Activated CD4-positive, alpha-beta T cell treated with anti-CD3 and anti-CD28 coated beads for 36 hours (primary cell): ENCODE results near the gene ABCD1. TPM values are rescaled to one million over a fixed set of nuclear protein-coding genes. Genes with fewer than 3 reads are reported as not detected.
"Not testable (repeated sequence)": the region's sequence is repeated elsewhere in the genome, so short reads cannot be mapped to it uniquely, and the experiment has no call there.

Experiments
- ATAC-seq: fragments of 200-7000 bp; cut with Tn5 transposase; one replicate; pipeline ENCODE4 v1.10.0; 2021; ENCODE audit warnings: mild to moderate bottlenecking, moderate library complexity
- CTCF ChIA-PET: fragments of 350-600 bp; sonication (Branson Sonifier 250); formaldehyde crosslinking; loops from one replicate; lab custom pipeline; 2021; ENCODE audit warnings: antibody characterized with exemption; lab: Charles Lee
- POLR2A ChIA-PET: fragments of 350-600 bp; sonication (Branson Sonifier 250); formaldehyde crosslinking; loops from one replicate; lab custom pipeline; 2021; ENCODE audit warnings: antibody characterized with exemption, inconsistent platforms; lab: Charles Lee
- DNase-seq: peaks from one replicate; pipeline ENCODE4 v3.0.0-alpha.2; 2020
- H3K27ac Mint-ChIP-seq: one replicate; pipeline ENCODE4 v1.8.0; 2021; ENCODE audit warnings: mixed read lengths
- H3K27me3 Mint-ChIP-seq: one replicate; pipeline ENCODE4 v1.8.0; 2021; ENCODE audit warnings: mixed read lengths
- H3K36me3 Mint-ChIP-seq: one replicate; pipeline ENCODE4 v1.8.0; 2021; ENCODE audit warnings: low read depth, mixed read lengths
- H3K4me1 Mint-ChIP-seq: one replicate; pipeline ENCODE4 v1.8.0; 2021; ENCODE audit warnings: mixed read lengths
- H3K4me3 Mint-ChIP-seq: one replicate; pipeline ENCODE4 v1.8.0; 2021; ENCODE audit warnings: mild to moderate bottlenecking, moderate library complexity, mixed read lengths
- H3K9me3 Mint-ChIP-seq: one replicate; pipeline ENCODE4 v1.8.0; 2021; ENCODE audit warnings: low read depth, mixed read lengths
- intact Hi-C, 2 experiments: fragments of 100-400 bp; cut with DNase I in 1 of 2; cut with micrococcal nuclease in 1 of 2; formaldehyde crosslinking; loops; one replicate each; pipeline versions ENCODE4 v1.14.2 to v1.15.1; 2022 to 2024; cut with DNase I, micrococcal nuclease
- total RNA-seq, 2 experiments: library from RNA; stranded (reverse); gene quantifications; one replicate each; pipeline ENCODE4 v1.2.3, GENCODE V29; 2021

The ABCD1 gene
- total RNA-seq, 2 experiments from 2014 or later: 4.5 to 4.8 TPM

GRCh38 chrX:153740631-153741222 lies 16.1 kb downstream of the ABCD1 start:
- ChIA-PET POLR2A (no interaction called here), CTCF (no interaction called here)
- DNase-seq (no peak), ATAC-seq (no peak)
- no peaks in the 10 kb centered on the region for H3K9me3 Mint-ChIP-seq
- intact Hi-C loops: no loop called here
- H3K4me1 Mint-ChIP-seq: peaks cover 18% of the 10 kb centered on the region
- no peaks in the 10 kb centered on the region for H3K36me3 Mint-ChIP-seq
- H3K4me3 Mint-ChIP-seq: no peak overlapping the region
- H3K27me3 Mint-ChIP-seq: peaks cover 5% of the 10 kb centered on the region
- H3K27ac Mint-ChIP-seq: peak overlapping the region; percentile 74

GRCh38 chrX:153741446-153741845 lies 16.8 kb downstream of the ABCD1 start:
- ATAC-seq: no peak
- Mint-ChIP-seq H3K4me1 (peaks cover 18% of the 10 kb centered on the region), H3K27me3 (peaks cover 5% of the 10 kb centered on the region), H3K27ac (no peak overlapping the region), H3K36me3 (no peaks in the 10 kb centered on the region), H3K4me3 (no peak overlapping the region), H3K9me3 (no peaks in the 10 kb centered on the region)
- intact Hi-C loops: no loop called here
- ChIA-PET POLR2A (no interaction called here), CTCF (no interaction called here)
- no peak for DNase-seq

GRCh38 chrX:153742111-153742510 lies 17.5 kb downstream of the ABCD1 start:
- H3K36me3 Mint-ChIP-seq, intact Hi-C loops, DNase-seq, H3K4me3 Mint-ChIP-seq, H3K27ac Mint-ChIP-seq, H3K9me3 Mint-ChIP-seq, CTCF ChIA-PET, H3K27me3 Mint-ChIP-seq, POLR2A ChIA-PET, ATAC-seq: not testable (repeated sequence)
- H3K4me1 Mint-ChIP-seq: peaks cover 18% of the 10 kb centered on the region

GRCh38 chrX:153742796-153743467 lies 18.3 kb downstream of the ABCD1 start:
- H3K4me1 Mint-ChIP-seq: peaks cover 18% of the 10 kb centered on the region
- H3K4me3 Mint-ChIP-seq, H3K36me3 Mint-ChIP-seq, POLR2A ChIA-PET, ATAC-seq, H3K9me3 Mint-ChIP-seq, intact Hi-C loops, H3K27me3 Mint-ChIP-seq, H3K27ac Mint-ChIP-seq, DNase-seq, CTCF ChIA-PET: not testable (repeated sequence)

- H3K9me3 Mint-ChIP-seq, H3K27me3 Mint-ChIP-seq, POLR2A ChIA-PET, H3K27ac Mint-ChIP-seq, intact Hi-C loops, H3K36me3 Mint-ChIP-seq, CTCF ChIA-PET, DNase-seq, ATAC-seq, H3K4me3 Mint-ChIP-seq: not testable (repeated sequence)
- peaks cover 18% of the 10 kb centered on the region for H3K4me1 Mint-ChIP-seq
Observed at GRCh38 chrX:153743468-153744209, 19.0 kb downstream of the ABCD1 start.

- POLR2A ChIA-PET: no interaction called here
- ATAC-seq (no peak), DNase-seq (peak; percentile 42)
- CTCF ChIA-PET: interaction anchor here (0.6 kb wide), 1 partner anchor 163 kb away, joined by 3 read pairs; no protein-coding TSS in a partner anchor
- no peaks in the 10 kb centered on the region for H3K36me3 Mint-ChIP-seq
- H3K4me3 Mint-ChIP-seq: no peak overlapping the region
- no peaks in the 10 kb centered on the region for H3K9me3 Mint-ChIP-seq
- no peak overlapping the region for H3K27ac Mint-ChIP-seq
- H3K4me1 Mint-ChIP-seq: peaks cover 18% of the 10 kb centered on the region
- H3K27me3 Mint-ChIP-seq: peaks cover 5% of the 10 kb centered on the region
- intact Hi-C loops: no loop called here
Observed at GRCh38 chrX:153744210-153745066, 19.8 kb downstream of the ABCD1 start.

GRCh38 chrX:153745067-153745433 lies 20.4 kb downstream of the ABCD1 start:
- H3K27me3 Mint-ChIP-seq, DNase-seq: not testable (repeated sequence)

GRCh38 chrX:153746359-153746758 lies 21.7 kb downstream of the ABCD1 start:
- ATAC-seq: no peak
- no peak overlapping the region for H3K27ac Mint-ChIP-seq

More at GRCh38 chrX:153745067-153745433, 20.4 kb downstream of the ABCD1 start:
- H3K4me3 Mint-ChIP-seq, intact Hi-C loops, H3K27ac Mint-ChIP-seq, ATAC-seq, H3K9me3 Mint-ChIP-seq, POLR2A ChIA-PET, H3K36me3 Mint-ChIP-seq: not testable (repeated sequence)
- H3K4me1 Mint-ChIP-seq: peaks cover 12% of the 10 kb centered on the region
- CTCF ChIA-PET: interaction anchor here (0.6 kb wide), 1 partner anchor 163 kb away, joined by 3 read pairs; no protein-coding TSS in a partner anchor

GRCh38 chrX:153746991-153747390 lies 22.3 kb downstream of the ABCD1 start:
- CTCF ChIA-PET, H3K27ac Mint-ChIP-seq, H3K27me3 Mint-ChIP-seq, H3K9me3 Mint-ChIP-seq, H3K4me1 Mint-ChIP-seq, H3K36me3 Mint-ChIP-seq, POLR2A ChIA-PET, H3K4me3 Mint-ChIP-seq, DNase-seq, ATAC-seq, intact Hi-C loops: not testable (repeated sequence)

More at GRCh38 chrX:153746359-153746758, 21.7 kb downstream of the ABCD1 start:
- ChIA-PET CTCF (no interaction called here), POLR2A (no interaction called here)
- peaks cover 2% of the 10 kb centered on the region for H3K4me1 Mint-ChIP-seq
- no peaks in the 10 kb centered on the region for H3K36me3 Mint-ChIP-seq
- H3K27me3 Mint-ChIP-seq: peaks cover 5% of the 10 kb centered on the region
- no peak for DNase-seq
- no peaks in the 10 kb centered on the region for H3K9me3 Mint-ChIP-seq
- intact Hi-C loops: no loop called here
- H3K4me3 Mint-ChIP-seq: no peak overlapping the region

- H3K9me3 Mint-ChIP-seq, intact Hi-C loops, CTCF ChIA-PET, H3K27ac Mint-ChIP-seq, H3K36me3 Mint-ChIP-seq, H3K27me3 Mint-ChIP-seq, ATAC-seq, H3K4me3 Mint-ChIP-seq, POLR2A ChIA-PET, DNase-seq, H3K4me1 Mint-ChIP-seq: not testable (repeated sequence)
Observed at GRCh38 chrX:153749017-153749416, 24.4 kb downstream of the ABCD1 start.

- no peak overlapping the region for H3K4me3 Mint-ChIP-seq
- ATAC-seq (no peak), DNase-seq (no peak)
- intact Hi-C loops: no loop called here
- POLR2A ChIA-PET: no interaction called here
- no peak overlapping the region for H3K27ac Mint-ChIP-seq
- H3K4me1 Mint-ChIP-seq: no peaks in the 10 kb centered on the region
- no peaks in the 10 kb centered on the region for H3K36me3 Mint-ChIP-seq
- CTCF ChIA-PET: interaction anchor here (1.2 kb wide), 1 partner anchor 217 kb away, joined by 3 read pairs; no protein-coding TSS in a partner anchor
- no peaks in the 10 kb centered on the region for H3K9me3 Mint-ChIP-seq
- peaks cover 2% of the 10 kb centered on the region for H3K27me3 Mint-ChIP-seq
Observed at GRCh38 chrX:153750127-153750774, 25.6 kb downstream of the ABCD1 start.
